Forelimb muscle (tissue), 1 donor: ENCODE results near the gene NPSR1. TPM values are rescaled to one million over a fixed set of nuclear protein-coding genes. Genes with fewer than 3 reads are reported as not detected.

Experiments used
- DNase-seq: peaks from one replicate; pipeline ENCODE4 v3.0.0-alpha.2; 2013; ENCODE audit warnings: low read depth
- polyA plus RNA-seq: library from polyadenylated mRNA; unstranded; fragments of 120-200 nt; gene quantifications from one replicate; pipeline ENCODE4 v1.2.1, GENCODE V29; 2013; ENCODE audit not compliant: insufficient read length

Gene NPSR1
- polyA plus RNA-seq, 1 donor = 0.38 TPM

- DNase-seq = no peak
These were observed 62.3 kb downstream of the NPSR1 start for GRCh38 chr7:34720289-34720688.

- no peak for DNase-seq
These were observed 65.3 kb downstream of the NPSR1 start for GRCh38 chr7:34723338-34723737.

GRCh38 chr7:34723866-34724490 lies 66.0 kb downstream of the NPSR1 start:
- DNase-seq = no peak

GRCh38 chr7:34726221-34726620 lies 68.2 kb downstream of the NPSR1 start:
- no peak for DNase-seq

GRCh38 chr7:34727464-34727995 lies 69.5 kb downstream of the NPSR1 start:
- no peak for DNase-seq

GRCh38 chr7:34728156-34728555 lies 70.1 kb downstream of the NPSR1 start:
- DNase-seq = no peak

DNA sequence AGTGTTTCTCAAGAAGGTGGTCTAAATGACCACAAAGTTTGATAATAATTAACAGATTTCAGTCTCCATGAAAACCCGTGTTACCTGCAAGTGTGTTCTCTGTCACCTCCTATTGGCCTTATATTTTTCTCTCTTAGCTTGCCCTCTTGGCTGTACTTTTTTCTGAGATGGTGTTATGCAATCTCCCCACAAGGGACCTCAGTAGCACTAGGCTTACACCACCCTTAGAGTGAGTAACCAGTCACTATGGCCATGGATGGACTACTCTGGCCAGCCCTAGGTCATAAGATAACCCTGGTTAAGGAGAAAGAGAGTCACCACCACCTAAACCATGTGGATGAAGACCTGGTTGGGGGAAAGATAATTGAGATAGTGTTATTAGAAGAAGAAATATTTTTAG lies 76.8 kb downstream of the NPSR1 start:
- no peak for DNase-seq

DNA sequence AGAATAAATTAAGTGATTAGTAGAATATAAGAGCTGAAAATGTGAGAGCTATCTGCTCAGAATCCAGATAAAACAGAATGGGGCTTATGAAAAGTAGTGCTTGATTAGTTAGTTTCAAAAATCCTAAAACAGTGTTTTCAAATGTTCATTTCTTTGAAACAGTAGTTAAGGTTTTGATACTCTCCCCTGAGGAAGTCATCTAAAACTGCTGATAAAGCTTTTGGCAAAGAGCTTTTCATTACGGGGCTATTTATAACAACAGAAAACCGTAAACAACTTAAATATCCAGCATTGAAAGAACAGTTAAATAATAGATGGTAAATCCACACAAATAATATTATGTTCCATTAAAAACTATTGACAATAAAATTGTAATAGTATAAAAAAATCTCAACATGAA lies 77.5 kb downstream of the NPSR1 start:
- no peak for DNase-seq

DNA sequence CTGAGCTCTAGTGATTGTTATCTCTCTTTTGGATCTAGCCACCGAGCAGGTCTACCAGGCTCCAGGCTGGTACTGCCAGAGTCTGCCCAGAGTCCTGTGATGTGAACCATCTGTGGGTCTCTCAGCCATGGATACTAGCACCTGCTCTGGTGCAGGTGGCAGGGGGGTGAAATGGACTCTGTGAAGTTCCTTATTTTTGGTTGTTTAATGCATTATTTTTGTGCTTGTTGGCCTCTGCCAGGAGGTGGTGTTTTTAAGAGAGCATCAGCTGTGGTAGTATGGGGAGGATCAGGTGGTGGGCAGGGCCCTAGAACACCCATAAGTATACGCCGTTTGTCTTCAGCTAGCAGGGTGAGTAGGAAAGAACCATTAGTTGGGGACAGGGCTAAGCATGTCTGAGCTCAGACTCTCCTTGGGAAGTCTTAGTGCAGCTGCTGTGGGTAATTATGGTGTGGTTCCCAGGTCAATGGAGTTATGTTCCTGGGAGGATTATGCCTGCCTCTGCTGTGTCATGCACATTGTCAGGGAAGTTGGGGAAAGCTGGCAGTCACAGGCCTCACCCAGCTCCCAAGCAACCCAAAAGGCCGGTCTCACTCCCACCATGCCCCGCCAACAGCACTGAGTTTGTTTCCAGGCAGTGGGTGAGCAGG lies 81.8 kb downstream of the NPSR1 start:
- DNase-seq = no peak

DNA sequence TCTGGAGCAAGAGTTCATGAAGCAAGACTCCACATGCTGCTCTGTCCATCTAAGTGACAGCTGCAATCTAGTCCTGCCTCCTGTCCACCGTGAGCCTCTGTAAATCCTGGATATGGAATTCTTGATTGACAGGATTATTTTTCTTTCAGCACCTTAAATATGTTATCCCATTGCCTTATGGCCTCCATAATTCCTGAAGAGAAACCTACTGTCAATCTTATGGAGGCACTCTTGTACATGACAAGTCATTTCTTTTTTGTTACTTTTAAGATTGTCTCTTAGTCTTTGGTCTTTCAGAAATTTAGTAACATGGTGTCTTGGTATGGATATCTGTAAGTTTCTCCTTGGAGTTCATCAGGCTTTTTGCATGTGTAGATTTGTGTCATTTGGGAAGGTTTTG lies 82.8 kb downstream of the NPSR1 start:
- no peak for DNase-seq

DNA sequence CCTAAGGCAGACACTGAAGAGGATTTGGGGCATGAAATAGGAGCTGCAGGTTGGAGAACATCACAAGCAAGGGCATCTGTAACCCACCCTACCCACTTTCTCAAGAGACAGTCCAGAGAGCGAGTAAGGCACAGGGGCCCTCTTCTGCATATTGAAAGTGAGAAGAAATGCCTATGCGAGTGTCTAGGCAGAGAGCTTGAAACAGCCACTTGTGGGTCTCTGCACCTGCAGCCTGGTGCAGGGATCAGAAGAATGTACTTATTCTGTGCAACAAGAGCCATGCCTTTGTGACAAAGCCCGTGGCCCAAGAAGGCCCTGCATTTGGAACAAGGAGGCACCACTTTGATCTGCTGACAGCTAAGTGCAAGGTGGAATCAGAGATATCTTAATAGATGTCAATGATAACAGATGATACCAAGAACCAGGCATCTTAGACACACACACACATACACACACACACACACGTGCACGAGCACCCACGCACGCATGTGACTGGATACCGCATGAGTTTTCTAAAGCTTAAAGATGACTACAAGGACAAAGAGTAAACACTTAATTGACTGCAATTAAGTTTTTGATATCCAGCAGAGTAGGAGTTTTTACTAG lies 89.3 kb downstream of the NPSR1 start:
- DNase-seq = no peak

- DNase-seq = no peak
These were observed 90.1 kb downstream of the NPSR1 start for GRCh38 chr7:34747867-34748727.

GRCh38 chr7:34748728-34749089 lies 90.7 kb downstream of the NPSR1 start:
- no peak for DNase-seq

GRCh38 chr7:34749446-34749845 lies 91.4 kb downstream of the NPSR1 start:
- DNase-seq = no peak

DNA sequence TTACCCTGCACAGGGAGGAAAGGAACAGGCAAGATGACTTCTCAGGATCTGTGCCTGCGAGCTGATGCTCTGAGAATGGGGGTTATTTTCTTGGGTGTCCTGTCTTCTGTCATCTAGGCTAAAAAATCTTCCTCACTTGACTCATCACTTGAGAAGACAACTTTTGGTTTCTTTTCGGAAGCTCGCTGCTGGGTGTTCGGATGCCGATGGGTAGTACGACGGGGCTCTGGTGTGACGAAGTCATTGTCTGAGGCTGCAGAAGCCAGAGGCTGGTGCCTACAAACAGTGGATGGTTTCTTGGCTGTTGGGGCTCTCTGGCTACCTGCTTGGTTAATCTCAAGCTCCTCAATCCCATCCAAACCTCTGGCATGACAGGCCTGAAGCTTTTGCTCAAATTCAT lies 92.2 kb downstream of the NPSR1 start:
- no peak for DNase-seq

DNA sequence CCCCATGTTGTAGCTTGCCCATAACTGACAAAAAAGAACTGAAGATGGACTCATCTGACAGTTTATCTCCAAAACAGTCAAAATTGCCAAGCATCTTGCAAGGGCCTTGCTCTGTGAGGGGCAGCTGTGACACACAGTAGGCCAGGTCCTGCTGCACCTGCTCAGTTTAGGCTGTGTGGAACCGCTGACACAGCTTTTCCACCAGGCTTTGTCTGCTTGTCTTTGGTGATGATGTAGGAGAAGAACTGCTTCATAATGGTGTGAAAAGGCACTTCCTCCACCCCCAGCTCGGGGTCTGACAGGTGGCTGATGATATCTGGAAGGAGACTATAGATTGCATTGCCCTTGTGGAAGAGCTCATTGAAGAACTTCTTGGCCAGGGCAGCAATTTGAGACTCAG lies 92.6 kb downstream of the NPSR1 start:
- DNase-seq = no peak

GRCh38 chr7:34751725-34752643 lies 94.0 kb downstream of the NPSR1 start:
- DNase-seq = no peak

DNA sequence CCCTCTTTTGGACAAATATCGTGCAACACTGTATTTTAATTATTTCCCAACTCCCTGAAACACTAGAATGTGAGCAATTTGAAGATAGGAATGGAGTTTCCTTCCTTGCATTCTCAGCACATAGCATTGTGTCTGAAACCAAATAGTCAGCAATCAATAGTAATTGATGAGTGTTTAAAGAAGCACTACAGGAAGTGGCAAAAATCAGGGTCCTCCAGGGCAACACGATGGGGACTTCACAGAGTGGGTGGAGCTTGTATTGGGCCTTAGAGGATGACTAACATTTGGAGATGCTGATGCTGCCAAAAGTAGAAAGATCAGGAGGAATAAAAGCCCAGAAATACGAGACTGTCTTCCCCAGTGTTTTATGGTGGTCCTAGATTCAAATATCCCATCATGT lies 94.9 kb downstream of the NPSR1 start:
- no peak for DNase-seq

GRCh38 chr7:34755008-34755407 lies 97.0 kb downstream of the NPSR1 start:
- DNase-seq = no peak

DNA sequence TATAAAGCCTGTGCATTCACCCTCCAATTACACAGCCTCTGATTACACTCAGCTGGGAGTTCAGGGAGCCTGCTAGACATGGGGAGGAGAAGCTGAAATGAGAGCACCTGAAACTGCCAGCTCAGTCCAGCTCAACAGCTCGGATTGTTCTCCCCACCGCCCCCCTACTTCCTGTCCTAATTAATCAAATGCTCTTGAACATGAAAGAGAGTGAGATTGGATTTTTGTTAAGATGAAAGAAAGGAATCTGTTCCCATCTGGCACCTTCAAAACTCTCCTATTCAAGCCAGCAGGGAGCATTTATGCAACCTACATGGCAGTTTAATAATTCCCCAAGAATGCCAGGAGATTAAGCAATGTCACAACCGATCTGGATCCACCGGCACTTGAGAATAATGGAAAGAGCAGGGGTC lies 98.0 kb downstream of the NPSR1 start:
- DNase-seq = no peak

DNA sequence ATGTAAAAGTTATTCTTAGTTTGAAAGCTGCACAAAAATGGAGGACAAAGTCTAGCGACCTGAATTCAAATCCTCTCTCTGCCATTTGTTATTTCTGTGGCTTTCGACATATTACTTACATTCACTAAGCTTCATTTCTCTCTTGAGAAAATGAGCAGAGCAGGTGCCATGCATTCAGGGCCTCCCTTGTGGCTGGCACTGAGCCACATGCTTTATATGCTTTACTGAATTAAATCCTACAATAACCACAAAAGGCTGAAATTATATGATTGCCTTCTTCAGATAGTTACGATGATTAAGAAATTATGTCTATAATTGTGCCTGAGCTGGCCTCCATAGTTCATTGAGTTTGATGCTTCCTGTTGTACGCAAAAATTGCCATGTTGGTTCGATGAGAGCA lies 98.7 kb downstream of the NPSR1 start:
- no peak for DNase-seq
